HG02571 (cell line): ENCODE data around the gene BIN1.

Source experiments
- ATAC-seq: cut with Tn5 transposase; IDR thresholded peaks from one replicate; pipeline ENCODE4 v1.9.1; 2021; ENCODE audit warnings: mild to moderate bottlenecking, moderate library complexity; ENCODE audit not compliant: unreplicated experiment

The BIN1 gene

GRCh38 chr2:127008265-127009015 is 98.5 kb downstream of the BIN1 start:
- no peak for ATAC-seq

GRCh38 chr2:127007652-127008051 is 99.3 kb downstream of the BIN1 start:
- ATAC-seq: no peak

- ATAC-seq: no peak
Observed at GRCh38 chr2:127006962-127007361, 100.0 kb downstream of the BIN1 start.

GRCh38 chr2:127004893-127005600 is 101.9 kb downstream of the BIN1 start:
- ATAC-seq: no peak

- no peak for ATAC-seq
Observed at GRCh38 chr2:127003070-127003800, 103.7 kb downstream of the BIN1 start.

GRCh38 chr2:127001751-127002150 is 105.2 kb downstream of the BIN1 start:
- no peak for ATAC-seq

- ATAC-seq: no peak
Observed at GRCh38 chr2:127000937-127001336, 106.0 kb downstream of the BIN1 start.

- ATAC-seq: no peak
Observed at GRCh38 chr2:127000194-127000593, 106.8 kb downstream of the BIN1 start.

GRCh38 chr2:126999106-126999756 is 107.7 kb downstream of the BIN1 start:
- ATAC-seq: no peak

- no peak for ATAC-seq
Observed at GRCh38 chr2:126998486-126998885, 108.5 kb downstream of the BIN1 start.
